ENCODE results near the gene LAMTOR3. TPM values are rescaled to one million over a fixed set of nuclear protein-coding genes. Genes with fewer than 3 reads are reported as not detected.

Gene LAMTOR3
- total RNA-seq, 1 experiment from 2014 or later = 30.6 TPM

GRCh38 chr4:99927566-99927965 lies 33.3 kb upstream of the LAMTOR3 start:
- no peak for DNase-seq
- Histone ChIP-seq H3K27me3 (ENCODE audit: insufficient read depth, low read length) (no peaks in the 10 kb centered on the region), H3K79me1 (ENCODE audit: insufficient read depth, low read depth, low read length, poor library complexity, severe bottlenecking) (no peaks in the 10 kb centered on the region), H3K23me2 (ENCODE audit: insufficient read length, low read depth, low read length, poor library complexity, severe bottlenecking) (no peaks in the 10 kb centered on the region), H3K27ac (ENCODE audit: insufficient read length, low read depth, low read length) (no peak overlapping the region), H3T11ph (ENCODE audit: low read length) (no peak overlapping the region), H2BK120ac (ENCODE audit: low read depth, low read length, poor library complexity, severe bottlenecking) (no peak overlapping the region), H3K14ac (ENCODE audit: insufficient read depth, low read length) (no peak overlapping the region), H3K18ac (ENCODE audit: insufficient read length, low read depth, low read length) (no peak overlapping the region), H3K4ac (ENCODE audit: low read depth, low read length) (no peak overlapping the region), H3K4me1 (ENCODE audit: insufficient read depth, low read length) (no peaks in the 10 kb centered on the region), H4K8ac (replicated peaks; ENCODE audit: insufficient read length, low read depth, low read length) (no peak overlapping the region), H2BK20ac (ENCODE audit: low read depth, low read length, poor library complexity, severe bottlenecking) (no peak overlapping the region), H4K20me1 (ENCODE audit: control insufficient read depth, insufficient read depth, insufficient read length) (no peaks in the 10 kb centered on the region), H2AK5ac (ENCODE audit: insufficient read length, low read length) (no peak overlapping the region), H2BK15ac (ENCODE audit: low read depth, low read length) (no peak overlapping the region), H2AFZ (ENCODE audit: low read length) (no peak overlapping the region), H3K23ac (ENCODE audit: insufficient read length, low read depth, low read length) (no peak overlapping the region), H2BK12ac (ENCODE audit: insufficient read length, low read depth, low read length) (no peak overlapping the region), H4K5ac (ENCODE audit: insufficient read length, low read depth, low read length) (no peak overlapping the region), H3K56ac (ENCODE audit: insufficient read length, low read depth, low read length) (no peak overlapping the region), H3K9ac (ENCODE audit: extremely low read depth, insufficient read length, low read length) (no peak overlapping the region), H3K79me2 (ENCODE audit: insufficient read depth, low read length) (no peaks in the 10 kb centered on the region; the same call in 1 of the 2 replicates), H3K9me3 (ENCODE audit: control insufficient read depth, low read depth, low read length) (no peaks in the 10 kb centered on the region), H4K91ac (ENCODE audit: insufficient read length, low read depth, low read length) (no peak overlapping the region), H3K4me2 (ENCODE audit: insufficient read depth, insufficient read length, low read length) (no peak overlapping the region), H2BK5ac (ENCODE audit: insufficient read length, low read length) (no peak overlapping the region)
- Mint-ChIP-seq H3K27me3 (ENCODE audit: low read depth) (no peaks in the 10 kb centered on the region), H3K27ac (no peak overlapping the region; a peak in 1 of 7 replicates), H3K36me3 (ENCODE audit: insufficient read depth in 1 of 3, low read depth in 3 of 3) (peaks cover 3 to 18% (median 8%) of the 10 kb centered on the region in 3 experiments; a peak in 6 of 7 replicates), H3K4me1 (no peaks in the 10 kb centered on the region), H3K4me3 (no peak overlapping the region), H3K9me3 (no peaks in the 10 kb centered on the region)
- WGBS (ENCODE audit: extremely low coverage, insufficient read length, low lambda C conversion rate) = 100% methylated on average over 1 of the region's 2 CpGs
- no peak for TF ChIP-seq CTCF (conservative IDR thresholded peaks at IDR 0.05)

Measured in H9 (cell line).